ENCODE measurements around the gene IBSP. TPM values are rescaled to one million over a fixed set of nuclear protein-coding genes. Genes with fewer than 3 reads are reported as not detected.
A peak's percentile ranks its signal among the peaks of the same experiment; 100 is the strongest.

Gene IBSP
- not detected in 2 replicates for total RNA-seq (2014; rRNA removed; shearing (Covaris generic))
- polyA plus RNA-seq (2014; cell fraction: nucleus; rRNA removed), result not detected in 2 replicates

GRCh38 chr4:87799301-87800113, at the start of gene IBSP:
TSS of gene IBSP (plus strand) at chr4:87799554. CDS start at chr4:87802362, 2,808 bp downstream.
- no peak for DNase-seq (ENCODE audit: extremely low read depth, low read depth)

- no peak for DNase-seq (ENCODE audit: extremely low read depth, low read depth)
Observed at GRCh38 chr4:87749883-87750282, 49.5 kb upstream of the IBSP start.

- no peak for DNase-seq (ENCODE audit: extremely low read depth, low read depth)
Observed at GRCh38 chr4:87758270-87758669, 41.1 kb upstream of the IBSP start.

GRCh38 chr4:87762311-87762710, 37.0 kb upstream of the IBSP start:
- DNase-seq (ENCODE audit: extremely low read depth, low read depth), result no peak

- DNase-seq (ENCODE audit: extremely low read depth, low read depth), result no peak
Observed at GRCh38 chr4:87781569-87781968, 17.8 kb upstream of the IBSP start.

GRCh38 chr4:87783781-87784180, 15.6 kb upstream of the IBSP start:
- DNase-seq (ENCODE audit: extremely low read depth, low read depth), result no peak

- no peak for DNase-seq (ENCODE audit: extremely low read depth, low read depth)
Observed at GRCh38 chr4:87785731-87786509, 13.4 kb upstream of the IBSP start.

GRCh38 chr4:87802858-87803257, 3.5 kb downstream of the IBSP start:
- DNase-seq (ENCODE audit: extremely low read depth, low read depth), result no peak

- no peak for DNase-seq (ENCODE audit: extremely low read depth, low read depth)
Observed at GRCh38 chr4:87803421-87803820, 4.1 kb downstream of the IBSP start.

GRCh38 chr4:87804871-87805270, 5.5 kb downstream of the IBSP start:
- no peak for DNase-seq (ENCODE audit: extremely low read depth, low read depth)

- DNase-seq (ENCODE audit: extremely low read depth, low read depth), result no peak
Observed at GRCh38 chr4:87805971-87806370, 6.6 kb downstream of the IBSP start.

- DNase-seq (ENCODE audit: extremely low read depth, low read depth), result no peak
Observed at GRCh38 chr4:87806520-87806919, 7.2 kb downstream of the IBSP start.

- DNase-seq (ENCODE audit: extremely low read depth, low read depth), result no peak
Observed at GRCh38 chr4:87807402-87807801, 8.0 kb downstream of the IBSP start.

- DNase-seq (ENCODE audit: extremely low read depth, low read depth), result no peak
Observed at GRCh38 chr4:87811977-87812376, 12.6 kb downstream of the IBSP start.

- DNase-seq (ENCODE audit: extremely low read depth, low read depth), result peak; percentile 28
Observed at GRCh38 chr4:87819281-87819919, 20.0 kb downstream of the IBSP start.

GRCh38 chr4:87823200-87823599, 23.8 kb downstream of the IBSP start:
- no peak for DNase-seq (ENCODE audit: extremely low read depth, low read depth)

- no peak for DNase-seq (ENCODE audit: extremely low read depth, low read depth)
Observed at GRCh38 chr4:87823724-87824123, 24.4 kb downstream of the IBSP start.

- DNase-seq (ENCODE audit: extremely low read depth, low read depth), result no peak
Observed at GRCh38 chr4:87824352-87824751, 25.0 kb downstream of the IBSP start.

GRCh38 chr4:87832669-87833068, 33.3 kb downstream of the IBSP start, which contains the start of gene MEPE:
TSS of gene MEPE (plus strand) at chr4:87832969. CDS start at chr4:87834715, 1,746 bp downstream.
- DNase-seq (ENCODE audit: extremely low read depth, low read depth), result no peak

- DNase-seq (ENCODE audit: extremely low read depth, low read depth), result no peak
Observed at GRCh38 chr4:87834401-87834800, 35.0 kb downstream of the IBSP start.

GRCh38 chr4:87835197-87835596, 35.8 kb downstream of the IBSP start:
- DNase-seq (ENCODE audit: extremely low read depth, low read depth), result no peak

All from NCI-H460 (cell line).